WI38 (cell line): ENCODE measurements around the gene WARS2.

Source experiments
- H3K4me3 ChIP-seq: 2 replicates; pipeline ENCODE4 v1.5.1; 2011; ENCODE audit warnings: low read depth, mild to moderate bottlenecking, control low read depth, low read length
- CTCF ChIP-seq: IDR thresholded peaks from 2 replicates; pipeline ENCODE4 v1.5.1; 2012; ENCODE audit warnings: low read depth, mild to moderate bottlenecking, control low read depth, low read length

The WARS2 gene

GRCh38 chr1:119075614-119076013 is 64.8 kb downstream of the WARS2 start:
- no peak for TF ChIP-seq CTCF
- no peak overlapping the region for H3K4me3 ChIP-seq

GRCh38 chr1:119071321-119071720 is 69.1 kb downstream of the WARS2 start:
- no peak overlapping the region for H3K4me3 ChIP-seq
- TF ChIP-seq CTCF, result no peak

- H3K4me3 ChIP-seq, result no peak overlapping the region
Observed at GRCh38 chr1:119069682-119070081, 70.8 kb downstream of the WARS2 start.

GRCh38 chr1:119068427-119068826 is 72.0 kb downstream of the WARS2 start:
- no peak overlapping the region for H3K4me3 ChIP-seq
- TF ChIP-seq CTCF, result no peak

More at GRCh38 chr1:119069682-119070081, 70.8 kb downstream of the WARS2 start:
- no peak for TF ChIP-seq CTCF

GRCh38 chr1:119061700-119062099 is 78.8 kb downstream of the WARS2 start:
- TF ChIP-seq CTCF, result no peak
- no peak overlapping the region for H3K4me3 ChIP-seq

- no peak for TF ChIP-seq CTCF
- H3K4me3 ChIP-seq, result no peak overlapping the region
Observed at GRCh38 chr1:119055568-119055967, 84.9 kb downstream of the WARS2 start.

GRCh38 chr1:119053917-119054316 is 86.5 kb downstream of the WARS2 start:
- H3K4me3 ChIP-seq, result no peak overlapping the region
- TF ChIP-seq CTCF, result no peak
